PC-3 (cell line): ENCODE results near the gene ARF4. TPM values are rescaled to one million over a fixed set of nuclear protein-coding genes. Genes with fewer than 3 reads are reported as not detected.

Experiments
- ATAC-seq: fragments of 200-7000 bp; cut with Tn5 transposase; 2 replicates; pipeline ENCODE4 v1.9.1; 2020; ENCODE audit warnings: mild to moderate bottlenecking, moderate library complexity
- BruUV-seq: library from RNA; stranded (reverse); fragments of 400-500 nt; replicated peaks from 2 replicates; lab custom pipeline; 2021; lab: Mats Ljungman, UMichigan
- CTCF ChIA-PET: fragments of 300-600 bp; sonication (Branson Sonifier 250); formaldehyde crosslinking; loops from one replicate; lab custom pipeline; 2022; ENCODE audit warnings: antibody characterized with exemption; lab: Charles Lee
- POLR2A ChIA-PET: fragments of 300-600 bp; sonication (Branson Sonifier 250); formaldehyde crosslinking; loops from one replicate; lab custom pipeline; 2022; ENCODE audit warnings: antibody characterized with exemption; ENCODE audit not compliant: unreplicated experiment; lab: Charles Lee
- DNase-seq: peaks from one replicate; pipeline ENCODE4 v3.0.0-alpha.2; 2015
- H2AFZ ChIP-seq: fragments of 300-600 bp; sonication (generic); 2 replicates; pipeline ENCODE4 v1.6.0; 2016; ENCODE audit warnings: antibody characterized with exemption, low read length
- H3F3A ChIP-seq: fragments of 300-600 bp; sonication (generic); one replicate; pipeline ENCODE4 v1.6.0; 2017; ENCODE audit warnings: antibody characterized with exemption, low read length, control low read depth, mild to moderate bottlenecking; ENCODE audit not compliant: unreplicated experiment
- H3K27ac ChIP-seq: fragments of 300-600 bp; sonication (generic); 2 replicates; pipeline ENCODE4 v1.5.1; 2016; ENCODE audit warnings: mild to moderate bottlenecking, low read length
- H3K27me3 ChIP-seq: fragments of 300-600 bp; sonication (generic); 2 replicates; pipeline ENCODE4 v1.6.1; 2016; ENCODE audit warnings: low read length, mixed read lengths
- H3K36me3 ChIP-seq: fragments of 300-600 bp; sonication (generic); 2 replicates; pipeline ENCODE4 v1.6.1; 2016; ENCODE audit warnings: low read depth, mixed run types, low read length, mixed read lengths
- H3K4me1 ChIP-seq: fragments of 300-600 bp; sonication (generic); 2 replicates; pipeline ENCODE4 v1.5.1; 2016; ENCODE audit warnings: low read length; ENCODE audit not compliant: insufficient read depth
- H3K4me2 ChIP-seq: fragments of 300-600 bp; sonication (generic); 2 replicates; pipeline ENCODE4 v1.6.0; 2016; ENCODE audit warnings: low read length
- H3K4me3 ChIP-seq: fragments of 300-600 bp; sonication (generic); 2 replicates; pipeline ENCODE4 v1.5.1; 2016; ENCODE audit warnings: mild to moderate bottlenecking, low read length, mixed read lengths
- H3K79me2 ChIP-seq: fragments of 300-600 bp; sonication (generic); 2 replicates; pipeline ENCODE4 v1.6.1; 2017; ENCODE audit warnings: low read length, mixed read lengths
- H3K9ac ChIP-seq: fragments of 300-600 bp; sonication (generic); 2 replicates; pipeline ENCODE4 v1.6.0; 2016; ENCODE audit warnings: mild to moderate bottlenecking, low read length
- H3K9me2 ChIP-seq: fragments of 300-600 bp; sonication (generic); replicated peaks from 2 replicates; pipeline ENCODE4 v1.6.1; 2016; ENCODE audit warnings: mixed run types, low read length, mixed read lengths
- H3K9me3 ChIP-seq: fragments of 300-600 bp; sonication (generic); 2 replicates; pipeline ENCODE4 v1.6.1; 2016; ENCODE audit warnings: low read length, mixed read lengths
- H4K20me1 ChIP-seq: fragments of 300-600 bp; sonication (generic); 2 replicates; pipeline ENCODE4 v1.6.1; 2016; ENCODE audit warnings: low read length, mixed read lengths
- CTCF ChIP-seq: fragments of 300-600 bp; sonication (generic); conservative IDR thresholded peaks from 2 replicates; pipeline ENCODE4 v1.5.1; 2017; ENCODE audit warnings: antibody characterized with exemption, low read depth, mild to moderate bottlenecking, low read length
- EZH2 ChIP-seq: fragments of 300-600 bp; sonication (generic); IDR thresholded peaks from one replicate; pipeline ENCODE4 v1.6.1; 2017; ENCODE audit warnings: antibody characterized with exemption, mild to moderate bottlenecking, low read length; ENCODE audit not compliant: unreplicated experiment
- EZH2phosphoT487 ChIP-seq: fragments of 300-600 bp; sonication (generic); IDR thresholded peaks from 2 replicates; pipeline ENCODE4 v1.6.1; 2018; ENCODE audit warnings: mild to moderate bottlenecking, antibody characterized with exemption, low read length, borderline replicate concordance
- intact Hi-C: fragments of 100-400 bp; cut with micrococcal nuclease; formaldehyde crosslinking; loops from 2 replicates; pipeline ENCODE4 v1.9.0; 2023
- total RNA-seq: library from RNA; depleted of rRNA; stranded (reverse); fragments of >200 nt; gene quantifications from 2 replicates; pipeline ENCODE4 v1.2.3, GENCODE V29; 2014

Gene ARF4
- total RNA-seq, 1 experiment from 2014 or later, result 135 TPM

- Histone ChIP-seq H3K9ac (no peak overlapping the region), H3K27me3 (no peaks in the 10 kb centered on the region), H3K4me2 (no peak overlapping the region), H3K4me1 (no peaks in the 10 kb centered on the region), H4K20me1 (peaks cover 10% of the 10 kb centered on the region; the same call in 1 of the 2 replicates), H3K9me2 (no peaks in the 10 kb centered on the region), H3K9me3 (no peaks in the 10 kb centered on the region), H3K27ac (no peak overlapping the region), H2AFZ (no peak overlapping the region), H3K36me3 (peaks cover 73% of the 10 kb centered on the region), H3K4me3 (no peak overlapping the region), H3K79me2 (peaks cover 50% of the 10 kb centered on the region), H3F3A (no peaks in the 10 kb centered on the region)
- DNase-seq, result no peak
- intact Hi-C loops, result no loop called here
- POLR2A ChIA-PET, result interaction anchor here (0.6 kb wide), 1 partner anchor 76 kb away, joined by 5 read pairs; no protein-coding TSS in a partner anchor
- no TSS peak for BruUV-seq
- CTCF ChIA-PET, result no interaction called here
- no peak for TF ChIP-seq EZH2phosphoT487
- TF ChIP-seq EZH2, result no peak
- no peak for TF ChIP-seq CTCF
- no peak for ATAC-seq
These were observed 21.0 kb downstream of the ARF4 start for GRCh38 chr3:57575966-57576626.

GRCh38 chr3:57572096-57572495, 25.0 kb downstream of the ARF4 start:
- ATAC-seq (no peak), DNase-seq (no peak)
- ChIA-PET CTCF (interaction anchor here (0.9 kb wide), 1 partner anchor 108 kb away, joined by 5 read pairs; no protein-coding TSS in a partner anchor), POLR2A (no interaction called here)
- BruUV-seq, result no TSS peak
- Histone ChIP-seq H3K27me3 (no peaks in the 10 kb centered on the region), H3F3A (no peaks in the 10 kb centered on the region), H4K20me1 (peaks cover 6% of the 10 kb centered on the region; the same call in 1 of the 2 replicates), H3K9ac (no peak overlapping the region), H3K9me2 (no peaks in the 10 kb centered on the region), H3K27ac (no peak overlapping the region), H3K4me1 (no peaks in the 10 kb centered on the region), H3K9me3 (no peaks in the 10 kb centered on the region), H3K4me3 (no peak overlapping the region), H3K79me2 (peaks cover 17% of the 10 kb centered on the region; the same call in 1 of the 2 replicates), H3K36me3 (peaks cover 49% of the 10 kb centered on the region), H2AFZ (no peak overlapping the region), H3K4me2 (no peak overlapping the region)
- intact Hi-C loops, result no loop called here
- TF ChIP-seq EZH2, result no peak
- no peak for TF ChIP-seq EZH2phosphoT487
- no peak for TF ChIP-seq CTCF

GRCh38 chr3:57570878-57571277, 26.3 kb downstream of the ARF4 start:
- peaks cover 2% of the 10 kb centered on the region; the same call in 1 of the 2 replicates for H4K20me1 ChIP-seq
- TF ChIP-seq EZH2 (no peak), CTCF (no peak), EZH2phosphoT487 (no peak)
- DNase-seq (no peak), ATAC-seq (no peak)
- no peaks in the 10 kb centered on the region for H3K9me2 ChIP-seq
- no peaks in the 10 kb centered on the region for H3K27me3 ChIP-seq
- H3F3A ChIP-seq, result no peaks in the 10 kb centered on the region
- ChIA-PET POLR2A (no interaction called here), CTCF (no interaction called here)
- H3K9ac ChIP-seq, result no peak overlapping the region
- intact Hi-C loops, result no loop called here
- no peaks in the 10 kb centered on the region for H3K4me1 ChIP-seq
- H3K4me3 ChIP-seq, result no peak overlapping the region
- no TSS peak for BruUV-seq
- H3K27ac ChIP-seq, result no peak overlapping the region
- no peaks in the 10 kb centered on the region for H3K9me3 ChIP-seq
- no peak overlapping the region for H3K4me2 ChIP-seq
- H3K36me3 ChIP-seq, result peaks cover 41% of the 10 kb centered on the region
- H2AFZ ChIP-seq, result no peak overlapping the region
- 0 out of 2 replicates have a peak, but pooled peaks cover 6% of the 10 kb centered on the region for H3K79me2 ChIP-seq
